Measurements from ENCODE around the gene CHRNA5. TPM values are rescaled to one million over a fixed set of nuclear protein-coding genes. Genes with fewer than 3 reads are reported as not detected.

CHRNA5 gene
- total and polyA plus RNA-seq, 9 of the 15 experiments (the other 6 are each of a cell fraction or from before 2014, with no cell fraction given) = 2.8 to 16.1 (median 11.4) TPM

DNA sequence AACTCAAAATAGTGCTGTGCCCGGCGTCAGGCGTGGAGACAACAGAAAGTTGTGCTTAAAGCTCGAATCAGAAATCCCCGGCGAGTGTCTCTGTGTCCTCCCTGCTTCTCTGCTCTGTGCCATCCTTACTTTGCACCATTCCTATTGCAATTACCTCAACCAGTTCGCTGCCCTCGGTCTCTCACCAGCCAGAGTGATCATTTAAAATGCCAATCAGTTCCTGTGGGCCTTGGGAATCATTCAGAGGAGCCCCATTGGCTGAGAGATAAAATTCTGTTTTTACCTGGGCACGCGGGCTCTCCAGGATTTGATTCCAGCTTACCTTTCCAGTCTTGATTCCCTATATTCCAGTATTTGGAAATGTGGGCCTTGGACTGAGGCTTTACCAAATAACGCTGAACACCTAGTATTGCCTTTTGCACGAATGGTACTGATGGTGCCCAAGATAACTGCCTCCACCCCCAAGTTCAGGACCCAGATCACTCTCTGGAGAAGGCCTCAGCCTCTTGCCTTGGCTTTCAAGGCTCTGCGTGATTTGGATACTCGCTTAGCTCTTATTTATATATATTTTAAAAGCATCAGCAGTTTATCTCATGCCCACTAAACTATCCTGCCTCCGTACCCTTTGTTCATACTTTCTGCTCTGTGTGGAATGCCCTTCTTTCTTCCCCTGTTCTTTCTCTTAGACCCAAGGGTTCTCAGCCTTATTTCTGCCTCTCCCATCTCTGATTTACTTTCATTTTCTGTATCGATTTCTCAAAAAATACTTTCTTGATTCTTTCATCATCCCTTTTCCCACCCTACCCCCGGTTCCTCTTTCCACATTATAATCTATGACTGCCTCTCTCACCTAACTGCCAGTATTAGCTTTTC lies 24.2 kb upstream of the CHRNA5 start (continued):
- no peak for TF ChIP-seq MGA (IDR thresholded peaks at IDR 0.05)
- TF ChIP-seq, protein P1, sequence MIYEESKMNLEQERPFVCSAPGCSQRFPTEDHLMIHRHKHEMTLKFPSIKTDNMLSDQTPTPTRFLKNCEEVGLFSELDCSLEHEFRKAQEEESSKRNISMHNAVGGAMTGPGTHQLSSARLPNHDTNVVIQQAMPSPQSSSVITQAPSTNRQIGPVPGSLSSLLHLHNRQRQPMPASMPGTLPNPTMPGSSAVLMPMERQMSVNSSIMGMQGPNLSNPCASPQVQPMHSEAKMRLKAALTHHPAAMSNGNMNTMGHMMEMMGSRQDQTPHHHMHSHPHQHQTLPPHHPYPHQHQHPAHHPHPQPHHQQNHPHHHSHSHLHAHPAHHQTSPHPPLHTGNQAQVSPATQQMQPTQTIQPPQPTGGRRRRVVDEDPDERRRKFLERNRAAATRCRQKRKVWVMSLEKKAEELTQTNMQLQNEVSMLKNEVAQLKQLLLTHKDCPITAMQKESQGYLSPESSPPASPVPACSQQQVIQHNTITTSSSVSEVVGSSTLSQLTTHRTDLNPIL (CRISPR knock-in tag; IDR thresholded peaks at IDR 0.05) = no peak
- TF ChIP-seq CBX2 (IDR thresholded peaks at IDR 0.05; ENCODE audit: insufficient read depth, low read length, poor library complexity, severe bottlenecking) = no peak
- no peak for TF ChIP-seq SRSF1 (IDR thresholded peaks at IDR 0.05; ENCODE audit: low read depth, low read length)
- no peak for TF ChIP-seq GATAD2A (IDR thresholded peaks at IDR 0.05)
- TF ChIP-seq KLF6 (CRISPR knock-in tag; IDR thresholded peaks at IDR 0.05; ENCODE audit: borderline replicate concordance) = no peak
- peak; percentile 38 for TF ChIP-seq NFYB (IDR thresholded peaks at IDR 0.05; ENCODE audit: extremely low read depth, insufficient read length)
- TF ChIP-seq, protein P2, sequence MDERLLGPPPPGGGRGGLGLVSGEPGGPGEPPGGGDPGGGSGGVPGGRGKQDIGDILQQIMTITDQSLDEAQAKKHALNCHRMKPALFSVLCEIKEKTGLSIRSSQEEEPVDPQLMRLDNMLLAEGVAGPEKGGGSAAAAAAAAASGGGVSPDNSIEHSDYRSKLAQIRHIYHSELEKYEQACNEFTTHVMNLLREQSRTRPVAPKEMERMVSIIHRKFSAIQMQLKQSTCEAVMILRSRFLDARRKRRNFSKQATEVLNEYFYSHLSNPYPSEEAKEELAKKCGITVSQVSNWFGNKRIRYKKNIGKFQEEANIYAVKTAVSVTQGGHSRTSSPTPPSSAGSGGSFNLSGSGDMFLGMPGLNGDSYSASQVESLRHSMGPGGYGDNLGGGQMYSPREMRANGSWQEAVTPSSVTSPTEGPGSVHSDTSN (CRISPR knock-in tag; IDR thresholded peaks at IDR 0.05; ENCODE audit: low read depth) = no peak
- TF ChIP-seq, protein P2 (tag; conservative IDR thresholded peaks at IDR 0.05; ENCODE audit: low read depth) = no peak

All from K562 (cell line).